Spleen (tissue), 13 donors: Measurements from ENCODE around the gene HSPA4L. TPM values are rescaled to one million over a fixed set of nuclear protein-coding genes. Genes with fewer than 3 reads are reported as not detected.

Source experiments
- DNase-seq: peaks from one replicate; pipeline ENCODE4 v3.0.0-alpha.2; 2020
- H3K27ac ChIP-seq, 8 donors: fragments of 200-600 bp; sonication (generic) in 7 of 8; 1 replicate in 4 of 8; 2 replicates in 4 of 8; pipeline versions ENCODE4 v1.5.0 to v1.8.0; 2016 to 2021; ENCODE audit warnings: inconsistent platforms in 4 of 8, mild to moderate bottlenecking in 4 of 8, moderate library complexity in 1 of 8
- H3K27me3 ChIP-seq, 7 donors: fragments of 200-600 bp; sonication (generic) in 6 of 7; replicated peaks in 1 of 7; 1 replicate in 4 of 7; 2 replicates in 3 of 7; pipeline versions ENCODE4 v1.5.0 to v1.8.0; 2016 to 2021; ENCODE audit warnings: inconsistent platforms in 3 of 7, mild to moderate bottlenecking in 1 of 7
- H3K36me3 ChIP-seq, 6 donors: fragments of 200-600 bp; sonication (generic) in 5 of 6; 1 replicate in 4 of 6; 2 replicates in 2 of 6; pipeline versions ENCODE4 v1.5.0 to v1.8.0; 2016 to 2021; ENCODE audit warnings: inconsistent platforms in 2 of 6
- H3K4me1 ChIP-seq, 6 donors: fragments of 200-600 bp; sonication (generic) in 5 of 6; 1 replicate in 3 of 6; 2 replicates in 3 of 6; pipeline versions ENCODE4 v1.5.0 to v1.8.0; 2016 to 2021; ENCODE audit warnings: inconsistent platforms in 3 of 6
- H3K4me3 ChIP-seq, 8 donors: fragments of 200-600 bp; sonication (generic) in 7 of 8; 1 replicate in 4 of 8; 2 replicates in 4 of 8; pipeline versions ENCODE4 v1.5.0 to v1.8.0; 2016 to 2021; ENCODE audit warnings: inconsistent platforms in 4 of 8, mild to moderate bottlenecking in 4 of 8, moderate library complexity in 2 of 8
- H3K9me3 ChIP-seq, 8 donors: fragments of 200-600 bp; sonication (generic) in 7 of 8; 1 replicate in 4 of 8; 2 replicates in 4 of 8; pipeline versions ENCODE4 v1.5.0 to v1.8.0; 2016 to 2021; ENCODE audit warnings: inconsistent platforms in 4 of 8
- CTCF ChIP-seq, 11 experiments: fragments of 200-600 bp in 7 of 11; fragments of 450-650 bp in 4 of 11; sonication (generic) in 4 of 11; IDR thresholded peaks in 8 of 11; conservative IDR thresholded peaks in 3 of 11; 1 replicate in 7 of 11; 2 replicates in 4 of 11; pipeline versions ENCODE4 v1.4.0 to v1.8.0; 2016 to 2021; ENCODE audit warnings: antibody characterized with exemption in 11 of 11, inconsistent platforms in 4 of 11, mild to moderate bottlenecking in 1 of 11
- POLR2A ChIP-seq, 3 donors: fragments of 450-650 bp; IDR thresholded peaks; one replicate each; pipeline ENCODE4 v1.5.1; 2017; ENCODE audit warnings: antibody characterized with exemption in 3 of 3, mild to moderate bottlenecking in 1 of 3
- POLR2AphosphoS5 ChIP-seq, 3 donors: sonication (generic); formaldehyde crosslinking; IDR thresholded peaks; one replicate each; pipeline ENCODE4 v1.5.1; 2017; ENCODE audit warnings: antibody characterized with exemption in 3 of 3
- WGBS, 5 donors: extraction: QIAGEN DNeasy Blood & Tissue Kit in 3 of 5; methylation state at CpG; one replicate each; pipeline versions ENCODE4 v1.1.5 to v1.1.7; 2013 to 2018; 5-methylcytosine and 5-hydroxymethylcytosine counted together
- intact Hi-C: fragments of 100-400 bp; cut with DNase I; formaldehyde crosslinking; loops from one replicate; pipeline ENCODE4 v1.15.0; 2023; ENCODE audit warnings: low total_unique reads
- long read RNA-seq, 2 donors: transcript quantifications; one replicate each; lab custom pipeline, GENCODE V29; 2026
- polyA plus RNA-seq, 3 donors: library from polyadenylated mRNA; stranded (reverse); fragments of 200-250 nt; gene quantifications; one replicate each; pipeline ENCODE4 v1.2.1, GENCODE V29; 2013
- total RNA-seq, 7 donors: library from RNA; depleted of rRNA in 3 of 7; stranded (reverse); fragments of >200 nt in 3 of 7; fragmentation: NEBNext Ultra II Directional in 4 of 7; extraction: Animal tissue kit (Norgen Biotek cat#: 25700) in 4 of 7; gene quantifications; one replicate each; pipeline versions ENCODE4 v1.1.0 to v1.2.1, GENCODE V29; 2016 to 2021
- donor health status: healthy with polysubstance abuse.
- donor health status: DM: no; HTN: no; CAD: no; lungs with moderate emphysema.
- donor health status: DM: no; HTN: no; CAD: no.
- donor health status: Bipolar disorder and iron deficiency.
- donor health status: healthy.
- donor health status: DM: no; HTN: no; CAD: no.
- donor health status: DM: yes; HTN: yes; CAD: no.

HSPA4L gene
- total RNA-seq (1 to 10 TPM in 6 of 7 donors, under 1 TPM in 1; 0.83 to 4.1 (median 3.5) TPM), polyA plus RNA-seq (under 1 TPM; 0.13 to 0.51 (median 0.24) TPM)
- long read RNA-seq, donor 1 = 0 reads
- long read RNA-seq, donor 2 = 0 reads

GRCh38 chr4:127782275-127783025, at the start of gene HSPA4L:
HSPA4L (plus strand) TSS chr4:127782322; CDS start chr4:127782551, 229 bp downstream.
- H3K27me3 ChIP-seq = peaks cover 0 to 61% (median 15%) of the 10 kb centered on the region in 7 donors
- peak within 1 kb of the TSS; percentile 39 to 77 (median 56) for H3K4me3 ChIP-seq
- TF ChIP-seq POLR2A (IDR thresholded peaks at IDR 0.05) (peak in 1 of 3 donors; percentile 31), POLR2AphosphoS5 (IDR thresholded peaks at IDR 0.05) (peak; percentile 54 to 88 (median 75)), CTCF (IDR thresholded peaks at IDR 0.05 in 8 of 11, conservative IDR thresholded peaks at IDR 0.05 in 3 of 11) (peak in 5 of 11 experiments; percentile 26 to 40 (median 28))
- H3K9me3 ChIP-seq = no peaks in the 10 kb centered on the region
- H3K27ac ChIP-seq = peak within 1 kb of the TSS in 7 of 8 donors; percentile 60 to 79 (median 72)
- peak; percentile 82 for DNase-seq
- WGBS, 5 donors = 0 to 1% (median 0%) methylated on average over 51 to 63 of the region's 63 CpGs
- peaks cover 4 to 31% (median 23%) of the 10 kb centered on the region in 6 donors for H3K4me1 ChIP-seq
- intact Hi-C loops = no loop called here
- H3K36me3 ChIP-seq = no peaks in the 10 kb centered on the region

GRCh38 chr4:127732623-127733328, 49.3 kb upstream of the HSPA4L start:
- H3K4me3 ChIP-seq = no peak overlapping the region
- no peaks in the 10 kb centered on the region for H3K27me3 ChIP-seq
- H3K4me1 ChIP-seq = no peaks in the 10 kb centered on the region
- H3K36me3 ChIP-seq = no peaks in the 10 kb centered on the region
- intact Hi-C loops = loop anchor here (5.0 kb wide), 1 partner anchor 125 kb away; no protein-coding TSS in a partner anchor
- no peaks in the 10 kb centered on the region for H3K9me3 ChIP-seq
- DNase-seq = no peak
- no peak overlapping the region for H3K27ac ChIP-seq
- TF ChIP-seq POLR2A (IDR thresholded peaks at IDR 0.05) (no peak), CTCF (IDR thresholded peaks at IDR 0.05 in 8 of 11, conservative IDR thresholded peaks at IDR 0.05 in 3 of 11) (peak in 6 of 11 experiments; percentile 12 to 48 (median 26))
- 23 to 31% (median 28%) methylated on average over 8 of the region's 8 CpGs for WGBS, 5 donors

- TF ChIP-seq POLR2A (IDR thresholded peaks at IDR 0.05) (no peak), CTCF (IDR thresholded peaks at IDR 0.05 in 8 of 11, conservative IDR thresholded peaks at IDR 0.05 in 3 of 11) (no peak), POLR2AphosphoS5 (IDR thresholded peaks at IDR 0.05) (no peak)
- H3K36me3 ChIP-seq = no peaks in the 10 kb centered on the region
- 78 to 99% (median 89%) methylated on average over 2 of the region's 2 CpGs for WGBS, 5 donors
- H3K27me3 ChIP-seq = no peaks in the 10 kb centered on the region
- DNase-seq = no peak
- no peak overlapping the region for H3K27ac ChIP-seq
- no peaks in the 10 kb centered on the region for H3K9me3 ChIP-seq
- no peaks in the 10 kb centered on the region for H3K4me1 ChIP-seq
- H3K4me3 ChIP-seq = no peak overlapping the region
- intact Hi-C loops = loop anchor here (5.0 kb wide), 1 partner anchor 128 kb away; no protein-coding TSS in a partner anchor
These were observed 47.1 kb upstream of the HSPA4L start for GRCh38 chr4:127734976-127735375.

GRCh38 chr4:127737295-127737694, 44.8 kb upstream of the HSPA4L start:
- Histone ChIP-seq H3K27ac (no peak overlapping the region), H3K4me1 (no peaks in the 10 kb centered on the region), H3K9me3 (peaks cover 0 to 8% (median 0%) of the 10 kb centered on the region in 8 donors), H3K27me3 (no peaks in the 10 kb centered on the region), H3K4me3 (no peak overlapping the region), H3K36me3 (no peaks in the 10 kb centered on the region)
- no peak for DNase-seq
- intact Hi-C loops = no loop called here
- 70 to 78% (median 72%) methylated on average over 4 of the region's 4 CpGs for WGBS, 5 donors
- TF ChIP-seq CTCF (IDR thresholded peaks at IDR 0.05 in 8 of 11, conservative IDR thresholded peaks at IDR 0.05 in 3 of 11) = no peak
- no peak for TF ChIP-seq POLR2A (IDR thresholded peaks at IDR 0.05)
- no peak for TF ChIP-seq POLR2AphosphoS5 (IDR thresholded peaks at IDR 0.05)
